ENCODE data around the gene LGALS13.

DNA sequence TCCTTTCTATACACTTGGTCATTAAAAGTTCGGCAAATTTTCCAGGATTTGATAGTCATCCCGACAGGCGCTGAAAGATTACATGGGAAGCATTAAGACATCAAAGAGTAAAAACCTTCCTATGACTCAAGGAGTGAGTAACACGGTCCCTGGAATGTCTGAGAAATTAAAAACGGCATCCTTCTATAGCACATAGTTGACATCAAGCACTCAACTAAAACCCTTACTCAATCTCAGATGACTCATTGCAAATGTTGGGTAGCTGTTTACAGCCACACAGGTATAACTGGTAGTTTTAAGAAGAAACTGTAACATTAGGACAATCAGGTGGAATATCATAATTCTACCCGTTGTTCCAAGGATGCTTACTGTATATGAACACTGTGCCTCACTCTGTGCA lies 6.4 kb upstream of the LGALS13 start:
- TF ChIP-seq, protein P1, sequence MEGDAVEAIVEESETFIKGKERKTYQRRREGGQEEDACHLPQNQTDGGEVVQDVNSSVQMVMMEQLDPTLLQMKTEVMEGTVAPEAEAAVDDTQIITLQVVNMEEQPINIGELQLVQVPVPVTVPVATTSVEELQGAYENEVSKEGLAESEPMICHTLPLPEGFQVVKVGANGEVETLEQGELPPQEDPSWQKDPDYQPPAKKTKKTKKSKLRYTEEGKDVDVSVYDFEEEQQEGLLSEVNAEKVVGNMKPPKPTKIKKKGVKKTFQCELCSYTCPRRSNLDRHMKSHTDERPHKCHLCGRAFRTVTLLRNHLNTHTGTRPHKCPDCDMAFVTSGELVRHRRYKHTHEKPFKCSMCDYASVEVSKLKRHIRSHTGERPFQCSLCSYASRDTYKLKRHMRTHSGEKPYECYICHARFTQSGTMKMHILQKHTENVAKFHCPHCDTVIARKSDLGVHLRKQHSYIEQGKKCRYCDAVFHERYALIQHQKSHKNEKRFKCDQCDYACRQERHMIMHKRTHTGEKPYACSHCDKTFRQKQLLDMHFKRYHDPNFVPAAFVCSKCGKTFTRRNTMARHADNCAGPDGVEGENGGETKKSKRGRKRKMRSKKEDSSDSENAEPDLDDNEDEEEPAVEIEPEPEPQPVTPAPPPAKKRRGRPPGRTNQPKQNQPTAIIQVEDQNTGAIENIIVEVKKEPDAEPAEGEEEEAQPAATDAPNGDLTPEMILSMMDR (IDR thresholded peaks at IDR 0.05): no peak
- no peak for TF ChIP-seq POLR2A (IDR thresholded peaks at IDR 0.05)
